Mucosa of descending colon (tissue), 3 donors: ENCODE results near the gene MRPS24. TPM values are rescaled to one million over a fixed set of nuclear protein-coding genes. Genes with fewer than 3 reads are reported as not detected.
"Not testable (repeated sequence)": the region's sequence is repeated elsewhere in the genome, so short reads cannot be mapped to it uniquely, and the experiment has no call there.

Source experiments
- ATAC-seq: fragments of 200-7000 bp; cut with Tn5 transposase; one replicate; pipeline ENCODE4 v1.9.1; 2020; ENCODE audit warnings: mild to moderate bottlenecking, moderate library complexity
- DNase-seq, 3 donors: peaks; one replicate each; pipeline ENCODE4 v3.0.0-alpha.2; 2020
- H3K36me3 ChIP-seq: fragments of 200-600 bp; one replicate; pipeline ENCODE4 v1.8.0; 2021; ENCODE audit warnings: low read depth, mild to moderate bottlenecking
- H3K4me1 ChIP-seq: fragments of 200-600 bp; one replicate; pipeline ENCODE4 v1.8.0; 2021; ENCODE audit warnings: low read depth, mild to moderate bottlenecking
- H3K4me3 ChIP-seq: fragments of 200-600 bp; one replicate; pipeline ENCODE4 v1.8.0; 2021; ENCODE audit warnings: mild to moderate bottlenecking
- H3K9me3 ChIP-seq: fragments of 200-600 bp; one replicate; pipeline ENCODE4 v1.8.0; 2021; ENCODE audit warnings: mild to moderate bottlenecking
- intact Hi-C, 2 donors: fragments of 100-400 bp; cut with DNase I in 1 of 2; cut with micrococcal nuclease in 1 of 2; formaldehyde crosslinking; loops; one replicate each; pipeline versions ENCODE4 v1.11.0 to v1.11.1; 2022; cut with DNase I, micrococcal nuclease
- total RNA-seq, 3 donors: library from RNA; stranded (reverse); fragmentation: NEBNext Ultra II Directional in 2 of 3; extraction: Animal tissue kit (Norgen Biotek cat#: 25700) in 2 of 3; gene quantifications; one replicate each; pipeline versions ENCODE4 v1.2.1 to v1.2.4, GENCODE V29; 2021 to 2023
- TF ChIP-seq, protein P1 (sequence below): fragments of 200-600 bp; IDR thresholded peaks from one replicate; pipeline ENCODE4 v1.8.0; 2022; ENCODE audit warnings: antibody characterized with exemption, mild to moderate bottlenecking
- donor health status: DM: no; HTN: no; CAD: no; lungs with moderate emphysema.
- donor health status: DM: no; HTN: no; CAD: no.
- donor health status: DM: no; HTN: yes; CAD: no.

The MRPS24 gene
- total RNA-seq, 3 donors from 2014 or later = 86.4 to 93.1 (median 90.2) TPM

DNA sequence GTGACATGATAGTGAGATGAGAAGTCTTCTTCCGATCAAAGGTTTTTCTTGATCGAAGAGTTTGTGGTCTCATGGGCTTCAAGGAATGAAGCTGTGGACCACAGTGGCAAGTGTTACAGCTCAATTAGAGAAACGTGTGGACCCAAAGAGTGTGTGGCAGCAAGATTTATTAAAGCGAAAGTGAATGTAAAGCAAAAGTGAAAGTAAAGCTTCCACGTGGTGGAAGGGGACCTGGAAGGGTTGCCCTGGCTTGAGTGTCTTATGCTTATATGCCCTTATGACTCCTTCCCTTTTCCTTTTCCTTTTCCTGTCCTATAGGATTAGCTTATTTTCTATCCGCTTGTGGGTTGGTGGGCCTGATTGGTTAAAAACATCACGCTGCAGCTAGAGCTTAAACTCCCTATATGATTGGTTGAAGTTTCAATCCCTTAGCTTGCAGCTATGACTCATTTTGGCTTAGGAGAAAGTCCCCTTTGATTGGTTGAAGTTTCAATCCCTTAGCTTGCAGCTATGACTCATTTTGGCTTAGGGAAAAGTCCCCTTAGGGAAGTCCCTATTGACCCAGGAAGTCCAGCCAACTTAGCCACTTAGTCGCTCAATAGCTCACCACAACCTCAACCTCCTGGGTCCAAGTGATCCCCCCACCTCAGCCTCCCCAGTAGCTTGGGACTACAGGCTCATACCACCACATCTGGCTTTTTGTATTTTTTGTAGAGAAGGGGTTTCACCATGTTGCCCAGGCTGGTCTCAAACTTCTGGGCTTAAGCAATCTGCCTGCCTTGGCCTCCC, 34.7 kb downstream of the MRPS24 start:
- Histone ChIP-seq H3K4me1 (no peaks in the 10 kb centered on the region), H3K36me3 (no peaks in the 10 kb centered on the region), H3K4me3 (no peak overlapping the region), H3K9me3 (no peaks in the 10 kb centered on the region)
- intact Hi-C loops = loop anchor here (5.0 to 10.0 kb wide), 3 partner anchors 110 to 252 kb away; partner anchors contain the start of genes COA1 (in 2 of the 2) and STK17A (in 2 of the 2)
- TF ChIP-seq, protein P1, sequence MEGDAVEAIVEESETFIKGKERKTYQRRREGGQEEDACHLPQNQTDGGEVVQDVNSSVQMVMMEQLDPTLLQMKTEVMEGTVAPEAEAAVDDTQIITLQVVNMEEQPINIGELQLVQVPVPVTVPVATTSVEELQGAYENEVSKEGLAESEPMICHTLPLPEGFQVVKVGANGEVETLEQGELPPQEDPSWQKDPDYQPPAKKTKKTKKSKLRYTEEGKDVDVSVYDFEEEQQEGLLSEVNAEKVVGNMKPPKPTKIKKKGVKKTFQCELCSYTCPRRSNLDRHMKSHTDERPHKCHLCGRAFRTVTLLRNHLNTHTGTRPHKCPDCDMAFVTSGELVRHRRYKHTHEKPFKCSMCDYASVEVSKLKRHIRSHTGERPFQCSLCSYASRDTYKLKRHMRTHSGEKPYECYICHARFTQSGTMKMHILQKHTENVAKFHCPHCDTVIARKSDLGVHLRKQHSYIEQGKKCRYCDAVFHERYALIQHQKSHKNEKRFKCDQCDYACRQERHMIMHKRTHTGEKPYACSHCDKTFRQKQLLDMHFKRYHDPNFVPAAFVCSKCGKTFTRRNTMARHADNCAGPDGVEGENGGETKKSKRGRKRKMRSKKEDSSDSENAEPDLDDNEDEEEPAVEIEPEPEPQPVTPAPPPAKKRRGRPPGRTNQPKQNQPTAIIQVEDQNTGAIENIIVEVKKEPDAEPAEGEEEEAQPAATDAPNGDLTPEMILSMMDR = no peak
- DNase-seq = peak in 1 of 3 donors; percentile 18
- peak; percentile 60 for ATAC-seq

DNA sequence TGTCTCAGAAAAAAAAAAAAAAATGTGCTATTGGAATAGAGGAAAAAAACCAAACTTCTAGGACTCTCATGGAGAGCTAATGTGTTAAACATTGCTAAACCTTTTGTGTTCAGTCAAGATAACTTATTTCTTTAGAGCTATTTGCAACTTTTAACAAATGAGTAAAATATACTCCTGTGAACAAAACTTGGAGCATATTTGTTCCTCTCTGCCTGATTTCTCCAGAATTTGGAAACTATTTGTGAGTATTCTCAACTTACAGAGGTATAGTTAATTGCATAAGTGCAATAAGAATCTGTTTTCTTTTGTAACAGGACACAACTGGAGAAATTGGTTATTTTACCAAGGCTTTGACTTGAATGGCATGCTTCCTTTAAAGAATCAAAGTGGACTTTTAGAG, 38.4 kb downstream of the MRPS24 start:
- intact Hi-C loops = loop anchor here (10.0 kb wide), 2 partner anchors 106 to 246 kb away; partner anchors contain the start of genes COA1 (in 2 of the 2) and STK17A (in 1 of the 2)
- H3K4me1 ChIP-seq, H3K9me3 ChIP-seq, DNase-seq, ATAC-seq, H3K4me3 ChIP-seq, H3K36me3 ChIP-seq: not testable (repeated sequence)

DNA sequence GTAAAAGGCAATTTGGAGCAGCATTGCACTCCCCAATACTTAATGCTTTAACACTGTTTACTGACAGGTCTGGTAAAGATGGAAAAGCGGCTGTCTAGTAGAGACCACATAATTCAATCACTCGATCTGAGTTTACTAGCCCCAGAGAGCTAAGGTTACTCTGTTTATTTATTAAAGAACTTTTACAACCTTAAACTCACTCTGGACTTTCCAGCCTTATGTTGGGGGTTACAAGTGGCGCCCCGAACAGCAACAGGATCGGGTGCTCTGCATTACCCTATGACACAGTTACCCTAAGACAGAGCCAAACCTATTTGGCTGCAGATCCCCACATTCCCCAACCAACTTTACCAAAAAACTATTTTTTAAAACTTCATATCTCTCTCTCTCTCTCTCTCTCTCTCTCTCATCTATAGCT, 43.9 kb downstream of the MRPS24 start:
- no peak for ATAC-seq
- no peaks in the 10 kb centered on the region for H3K36me3 ChIP-seq
- H3K4me3 ChIP-seq = no peak overlapping the region
- H3K4me1 ChIP-seq = no peaks in the 10 kb centered on the region
- intact Hi-C loops = no loop called here
- no peaks in the 10 kb centered on the region for H3K9me3 ChIP-seq
- TF ChIP-seq, protein P1 = no peak
- DNase-seq = no peak

DNA sequence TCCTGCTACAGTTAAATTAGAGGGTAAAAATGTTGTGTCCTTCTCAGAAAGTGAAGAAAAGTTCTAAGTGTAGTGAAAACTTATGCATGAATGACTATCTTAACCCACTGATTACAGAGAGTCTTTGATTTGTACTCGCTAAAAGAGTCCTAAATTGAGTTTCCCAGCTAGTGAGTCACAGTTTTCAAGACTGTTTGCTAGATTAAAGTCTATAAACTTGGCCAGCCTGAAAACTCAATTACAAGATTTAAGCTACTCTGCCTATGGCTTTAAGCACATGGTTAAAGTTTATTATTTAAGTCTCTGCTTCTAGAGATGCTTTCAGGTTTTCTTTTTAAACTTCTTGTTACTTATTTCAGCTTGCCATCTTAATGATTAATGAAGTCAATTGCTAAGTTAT, 44.4 kb downstream of the MRPS24 start:
- no peak for ATAC-seq
- Histone ChIP-seq H3K9me3 (no peaks in the 10 kb centered on the region), H3K36me3 (no peaks in the 10 kb centered on the region), H3K4me3 (no peak overlapping the region), H3K4me1 (no peaks in the 10 kb centered on the region)
- intact Hi-C loops = no loop called here
- no peak for DNase-seq
- TF ChIP-seq, protein P1 = no peak

DNA sequence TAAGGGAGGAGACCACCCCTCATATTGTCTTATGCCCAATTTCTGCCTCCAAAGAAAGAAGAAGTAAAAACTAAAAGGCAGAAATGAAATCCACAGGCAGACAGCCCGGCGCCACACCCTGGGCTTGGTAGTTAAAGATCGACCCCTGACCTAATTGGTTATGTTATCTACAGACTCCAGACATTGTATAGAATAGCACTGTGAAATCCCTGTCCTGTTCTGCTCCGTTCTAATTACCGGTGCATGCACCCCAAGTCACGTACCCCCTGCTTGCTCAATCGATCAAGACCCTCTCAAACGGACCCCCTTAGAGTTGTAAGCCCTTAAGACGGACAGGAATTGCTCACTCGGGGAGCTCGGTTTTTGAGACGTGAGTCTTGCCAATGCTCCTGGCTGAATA, 44.8 kb downstream of the MRPS24 start:
- DNase-seq, H3K36me3 ChIP-seq, intact Hi-C loops: not testable (repeated sequence)

DNA sequence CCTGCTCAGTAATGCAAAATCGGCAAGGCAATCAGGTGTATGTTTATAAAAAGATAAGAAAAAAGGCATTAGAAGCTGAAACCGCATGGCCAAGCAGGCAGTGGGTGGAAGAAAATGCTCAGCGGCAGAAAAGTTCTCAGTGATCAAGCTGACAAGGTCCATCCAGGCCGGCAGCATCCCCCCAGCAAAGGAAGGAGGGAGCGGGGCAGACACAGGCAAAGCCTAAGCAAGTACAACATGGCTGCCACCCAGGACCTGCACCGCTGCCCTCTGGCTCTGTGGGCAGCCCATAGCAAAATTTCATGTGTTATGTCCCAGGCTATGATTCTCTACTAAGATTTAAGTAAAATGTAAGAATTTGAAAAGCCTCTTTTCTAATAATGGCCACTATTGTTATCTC, 45.4 kb downstream of the MRPS24 start:
- H3K4me3 ChIP-seq = no peak overlapping the region
- H3K9me3 ChIP-seq = no peaks in the 10 kb centered on the region
- H3K36me3 ChIP-seq = no peaks in the 10 kb centered on the region
- no peaks in the 10 kb centered on the region for H3K4me1 ChIP-seq
- intact Hi-C loops = no loop called here
- ATAC-seq (no peak), DNase-seq (no peak)
- TF ChIP-seq, protein P1 = no peak

More for the DNA sequence above, 44.8 kb downstream of the MRPS24 start:
- not testable (repeated sequence) for ATAC-seq, H3K9me3 ChIP-seq, H3K4me3 ChIP-seq, H3K4me1 ChIP-seq

DNA sequence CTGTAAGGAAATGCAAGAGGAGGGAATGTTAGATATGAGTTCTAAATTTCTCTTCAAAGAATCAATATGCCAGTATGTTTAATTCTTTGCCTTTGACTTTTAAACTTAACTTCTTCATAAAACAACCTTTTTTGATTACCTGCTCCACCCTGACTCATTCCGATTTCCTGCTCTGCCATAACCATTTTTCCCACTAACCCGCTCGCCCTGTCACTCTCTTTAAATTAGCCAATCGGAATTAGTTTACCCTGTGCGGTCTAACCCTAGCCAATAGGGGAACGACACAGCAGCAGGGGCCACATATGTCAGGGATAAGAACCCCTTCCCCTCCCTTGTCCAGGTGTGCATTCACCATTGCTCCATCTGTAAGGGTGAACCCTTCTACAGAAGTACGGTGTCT, 45.9 kb downstream of the MRPS24 start:
- intact Hi-C loops, H3K4me1 ChIP-seq, ATAC-seq: not testable (repeated sequence)

More for the DNA sequence above, 45.9 kb downstream of the MRPS24 start:
- not testable (repeated sequence) for H3K9me3 ChIP-seq, H3K4me3 ChIP-seq, DNase-seq, H3K36me3 ChIP-seq
